Esophagus squamous epithelium (tissue), 4 donors: ENCODE measurements around the gene MTX1.

Source experiments
- POLR2A ChIP-seq, 4 donors: fragments of 450-650 bp; IDR thresholded peaks; one replicate each; pipeline ENCODE4 v1.6.1; 2017; ENCODE audit warnings: antibody characterized with exemption in 4 of 4, mild to moderate bottlenecking in 4 of 4, moderate library complexity in 3 of 4
- TF ChIP-seq, protein P1 (sequence below), 6 experiments: fragments of 450-650 bp in 4 of 6; fragments of 200-600 bp in 2 of 6; sonication (generic) in 2 of 6; IDR thresholded peaks; one replicate each; pipeline ENCODE4 v1.5.1; 2016 to 2019; ENCODE audit warnings: antibody characterized with exemption in 6 of 6, mild to moderate bottlenecking in 4 of 6, moderate library complexity in 4 of 6

GRCh38 chr1:155208541-155209311 lies at the start of gene MTX1:
- TF ChIP-seq, protein P1, sequence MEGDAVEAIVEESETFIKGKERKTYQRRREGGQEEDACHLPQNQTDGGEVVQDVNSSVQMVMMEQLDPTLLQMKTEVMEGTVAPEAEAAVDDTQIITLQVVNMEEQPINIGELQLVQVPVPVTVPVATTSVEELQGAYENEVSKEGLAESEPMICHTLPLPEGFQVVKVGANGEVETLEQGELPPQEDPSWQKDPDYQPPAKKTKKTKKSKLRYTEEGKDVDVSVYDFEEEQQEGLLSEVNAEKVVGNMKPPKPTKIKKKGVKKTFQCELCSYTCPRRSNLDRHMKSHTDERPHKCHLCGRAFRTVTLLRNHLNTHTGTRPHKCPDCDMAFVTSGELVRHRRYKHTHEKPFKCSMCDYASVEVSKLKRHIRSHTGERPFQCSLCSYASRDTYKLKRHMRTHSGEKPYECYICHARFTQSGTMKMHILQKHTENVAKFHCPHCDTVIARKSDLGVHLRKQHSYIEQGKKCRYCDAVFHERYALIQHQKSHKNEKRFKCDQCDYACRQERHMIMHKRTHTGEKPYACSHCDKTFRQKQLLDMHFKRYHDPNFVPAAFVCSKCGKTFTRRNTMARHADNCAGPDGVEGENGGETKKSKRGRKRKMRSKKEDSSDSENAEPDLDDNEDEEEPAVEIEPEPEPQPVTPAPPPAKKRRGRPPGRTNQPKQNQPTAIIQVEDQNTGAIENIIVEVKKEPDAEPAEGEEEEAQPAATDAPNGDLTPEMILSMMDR (IDR thresholded peaks at IDR 0.05), result no peak
- TF ChIP-seq POLR2A (IDR thresholded peaks at IDR 0.05), result peak in 2 of 4 donors; percentile 24 to 30
